Ovary (tissue), 9 donors: ENCODE data around the gene CYYR1. TPM values are rescaled to one million over a fixed set of nuclear protein-coding genes. Genes with fewer than 3 reads are reported as not detected.

Source experiments
- DNase-seq, 5 donors: peaks; one replicate each; pipeline ENCODE4 v3.0.0-alpha.2; 2019 to 2020
- H3K27ac ChIP-seq, 2 donors: fragments of 200-600 bp; one replicate each; pipeline versions ENCODE4 v1.5.1 to v1.8.0; 2019 to 2022
- H3K27me3 ChIP-seq: fragments of 200-600 bp; one replicate; pipeline ENCODE4 v1.8.0; 2022
- H3K36me3 ChIP-seq: fragments of 200-600 bp; sonication (generic); one replicate; pipeline ENCODE4 v1.5.1; 2019
- H3K4me1 ChIP-seq: one replicate; pipeline ENCODE4 v1.8.1; 2013; ENCODE audit warnings: mild to moderate bottlenecking, moderate library complexity; ENCODE audit not compliant: insufficient read depth
- H3K4me3 ChIP-seq: fragments of 200-600 bp; sonication (generic); one replicate; pipeline ENCODE4 v1.5.1; 2017
- H3K9me3 ChIP-seq, 2 donors: fragments of 200-600 bp in 1 of 2; sonication (generic) in 1 of 2; one replicate each; pipeline versions ENCODE4 v1.5.1 to v1.8.1; 2013 to 2019; ENCODE audit warnings: mild to moderate bottlenecking in 1 of 2, moderate library complexity in 1 of 2
- EP300 ChIP-seq: sonication (generic); formaldehyde crosslinking; IDR thresholded peaks from one replicate; pipeline ENCODE4 v1.6.1; 2017; ENCODE audit warnings: antibody characterized with exemption
- POLR2A ChIP-seq: fragments of 450-650 bp; IDR thresholded peaks from one replicate; pipeline ENCODE4 v1.6.1; 2017; ENCODE audit warnings: antibody characterized with exemption, mild to moderate bottlenecking, moderate library complexity
- WGBS, 3 donors: extraction: QIAGEN DNeasy Blood & Tissue Kit in 1 of 3; methylation state at CpG; one replicate each; pipeline versions ENCODE4 v1.1.5 to v1.1.7; 2013 to 2017; 5-methylcytosine and 5-hydroxymethylcytosine counted together
- intact Hi-C, 4 donors: fragments of 100-400 bp; cut with DNase I; formaldehyde crosslinking; loops; one replicate each; pipeline versions ENCODE4 v1.11.0 to v1.15.1; 2022 to 2023
- polyA plus RNA-seq, 2 donors: library from polyadenylated mRNA; stranded (reverse); fragments of 200-250 nt in 1 of 2; fragments of 350-450 nt in 1 of 2; fragmentation: Illumina TruSeq in 1 of 2; extraction: RNeasy Lipid Tissue Mini Kit (QIAGEN cat#74804) in 1 of 2; gene quantifications; one replicate each; pipeline ENCODE4 v1.2.3, GENCODE V29; 2013 to 2014
- total RNA-seq, 7 donors: library from RNA; depleted of rRNA in 2 of 7; stranded (reverse); fragments of >200 nt in 2 of 7; fragmentation: NEBNext Ultra II Directional in 3 of 7; extraction: Animal tissue kit (Norgen Biotek cat#: 25700) in 3 of 7; gene quantifications; one replicate each; pipeline versions ENCODE4 v1.1.0 to v1.2.4, GENCODE V29; 2016 to 2023
- TF ChIP-seq, protein P1 (sequence below), 3 donors: fragments of 450-650 bp in 2 of 3; fragments of 200-600 bp in 1 of 3; IDR thresholded peaks; one replicate each; pipeline versions ENCODE4 v1.5.1 to v1.8.0; 2016 to 2022; ENCODE audit warnings: antibody characterized with exemption in 3 of 3, mild to moderate bottlenecking in 1 of 3
- donor health status: DM: no; HTN: no; CAD: no; lungs with moderate emphysema.
- donor health status: DM: no; HTN: no; CAD: no.
- donor health status: Bipolar disorder and iron deficiency.
- donor health status: DM: yes; HTN: yes; CAD: no.
- donor health status: DM: no; HTN: no; CAD: no.
- donor health status: DM: yes; HTN: yes; CAD: no.

The CYYR1 gene
- total and polyA plus RNA-seq, 9 donors: 2.4 to 23.4 (median 8.3) TPM

DNA sequence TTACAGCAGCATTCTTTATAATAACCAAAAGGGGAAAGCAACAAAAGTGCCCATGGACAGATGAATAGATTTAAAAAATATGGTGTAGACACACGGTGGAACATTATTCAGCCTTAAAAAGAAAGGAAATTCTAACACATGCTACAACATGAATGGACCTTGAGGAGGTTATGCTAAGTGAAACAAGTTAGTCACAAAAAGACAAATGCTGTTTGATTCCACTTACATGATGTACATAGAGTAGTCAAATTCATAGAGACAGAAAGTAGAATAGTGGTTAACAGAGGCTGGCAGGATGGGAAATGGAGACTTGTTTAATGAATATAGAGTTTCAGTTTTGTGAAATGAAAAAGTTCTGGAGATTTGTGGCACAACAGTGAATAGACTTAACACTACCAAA lies 151.4 kb downstream of the CYYR1 start:
- no peak overlapping the region for H3K4me3 ChIP-seq
- no peak for TF ChIP-seq EP300
- no peak for TF ChIP-seq POLR2A
- TF ChIP-seq, protein P1, sequence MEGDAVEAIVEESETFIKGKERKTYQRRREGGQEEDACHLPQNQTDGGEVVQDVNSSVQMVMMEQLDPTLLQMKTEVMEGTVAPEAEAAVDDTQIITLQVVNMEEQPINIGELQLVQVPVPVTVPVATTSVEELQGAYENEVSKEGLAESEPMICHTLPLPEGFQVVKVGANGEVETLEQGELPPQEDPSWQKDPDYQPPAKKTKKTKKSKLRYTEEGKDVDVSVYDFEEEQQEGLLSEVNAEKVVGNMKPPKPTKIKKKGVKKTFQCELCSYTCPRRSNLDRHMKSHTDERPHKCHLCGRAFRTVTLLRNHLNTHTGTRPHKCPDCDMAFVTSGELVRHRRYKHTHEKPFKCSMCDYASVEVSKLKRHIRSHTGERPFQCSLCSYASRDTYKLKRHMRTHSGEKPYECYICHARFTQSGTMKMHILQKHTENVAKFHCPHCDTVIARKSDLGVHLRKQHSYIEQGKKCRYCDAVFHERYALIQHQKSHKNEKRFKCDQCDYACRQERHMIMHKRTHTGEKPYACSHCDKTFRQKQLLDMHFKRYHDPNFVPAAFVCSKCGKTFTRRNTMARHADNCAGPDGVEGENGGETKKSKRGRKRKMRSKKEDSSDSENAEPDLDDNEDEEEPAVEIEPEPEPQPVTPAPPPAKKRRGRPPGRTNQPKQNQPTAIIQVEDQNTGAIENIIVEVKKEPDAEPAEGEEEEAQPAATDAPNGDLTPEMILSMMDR (IDR thresholded peaks at IDR 0.05): no peak
- no peak for DNase-seq
- H3K9me3 ChIP-seq: no peaks in the 10 kb centered on the region
- no peaks in the 10 kb centered on the region for H3K36me3 ChIP-seq
- no peaks in the 10 kb centered on the region for H3K27me3 ChIP-seq
- intact Hi-C loops: no loop called here
- H3K4me1 ChIP-seq: no peaks in the 10 kb centered on the region
- no peak overlapping the region for H3K27ac ChIP-seq
- WGBS, 3 donors: 80 to 86% (median 86%) methylated on average over 1 of the region's 1 CpG
